CD4-positive, alpha-beta T cell treated with Interleukin-15 for 4 hours (primary cell): ENCODE measurements around the gene KCNN3.
A peak's percentile ranks its signal among the peaks of the same experiment; 100 is the strongest.
"Not testable (repeated sequence)": the region's sequence is repeated elsewhere in the genome, so short reads cannot be mapped to it uniquely, and the experiment has no call there.

ENCODE experiments used
- DNase-seq: peaks from one replicate; pipeline ENCODE4 v3.0.0-alpha.2; 2020; ENCODE audit warnings: low spot score

KCNN3 gene

DNA sequence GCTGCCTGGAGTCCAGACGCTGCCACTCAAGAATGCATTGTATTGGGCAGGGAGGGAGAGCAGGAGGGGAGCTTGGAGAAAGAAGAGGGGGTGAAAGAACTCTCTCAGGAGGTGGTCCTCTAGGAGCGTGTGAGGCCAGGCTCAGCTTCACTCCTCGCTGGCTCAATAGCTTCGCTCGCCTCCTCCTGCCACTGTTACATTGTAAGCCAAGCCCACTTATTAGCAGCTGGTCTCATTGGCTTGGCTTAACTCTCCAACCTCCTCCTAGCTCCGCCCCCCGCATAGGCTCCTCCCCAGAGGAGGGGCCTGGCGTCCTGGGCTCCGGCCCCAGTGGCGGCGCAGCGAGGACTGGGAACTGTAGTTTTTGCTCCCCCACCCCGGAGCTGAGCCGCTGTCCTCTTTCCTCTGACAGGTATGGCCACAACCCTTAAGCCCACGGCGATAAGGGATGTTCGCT, at the start of gene KCNN3:
Gene KCNN3, minus strand, starts transcription at position 167 of the 457 bp plus-strand sequence. CDS start 317 bp downstream, outside the sequence.
- peak; percentile 82 for DNase-seq

DNA sequence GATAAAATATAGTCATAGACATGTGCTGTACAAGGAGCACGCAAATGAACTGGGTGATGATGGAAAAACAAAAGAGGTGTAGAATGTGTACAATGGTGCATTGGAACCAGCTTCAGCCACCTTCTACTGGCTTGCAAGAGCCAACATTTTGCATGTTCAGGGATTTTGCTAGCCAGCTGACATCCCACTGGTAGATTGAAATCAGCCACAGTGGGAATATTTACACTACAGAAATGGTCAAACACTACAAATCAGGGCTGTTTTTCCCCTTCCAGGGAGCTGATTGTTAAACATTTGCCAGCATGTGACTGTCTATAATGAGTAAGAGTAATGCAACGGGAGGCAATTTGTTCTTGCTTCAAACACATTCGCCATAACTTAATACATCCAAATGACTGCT, 43.2 kb upstream of the KCNN3 start:
- no peak for DNase-seq

DNA sequence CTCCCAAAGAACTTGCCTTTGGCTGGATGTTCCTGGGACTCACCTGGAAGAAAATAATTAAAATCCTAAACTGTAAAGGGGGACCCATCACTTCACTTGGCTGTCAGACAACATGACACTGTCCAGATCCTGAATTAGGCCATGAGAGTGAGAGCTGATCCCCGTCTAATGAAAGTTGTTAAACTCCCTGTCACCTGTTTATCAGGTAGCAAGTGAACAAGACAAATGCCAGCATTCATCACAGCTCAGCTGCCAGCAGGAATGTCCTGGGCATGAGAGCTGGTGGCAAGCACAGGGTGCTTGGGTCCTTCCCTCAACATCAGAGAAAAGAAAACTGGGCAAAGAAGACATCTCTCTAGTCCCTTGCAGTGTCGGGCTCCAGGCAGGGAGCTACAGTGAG, 42.7 kb upstream of the KCNN3 start:
- no peak for DNase-seq

DNA sequence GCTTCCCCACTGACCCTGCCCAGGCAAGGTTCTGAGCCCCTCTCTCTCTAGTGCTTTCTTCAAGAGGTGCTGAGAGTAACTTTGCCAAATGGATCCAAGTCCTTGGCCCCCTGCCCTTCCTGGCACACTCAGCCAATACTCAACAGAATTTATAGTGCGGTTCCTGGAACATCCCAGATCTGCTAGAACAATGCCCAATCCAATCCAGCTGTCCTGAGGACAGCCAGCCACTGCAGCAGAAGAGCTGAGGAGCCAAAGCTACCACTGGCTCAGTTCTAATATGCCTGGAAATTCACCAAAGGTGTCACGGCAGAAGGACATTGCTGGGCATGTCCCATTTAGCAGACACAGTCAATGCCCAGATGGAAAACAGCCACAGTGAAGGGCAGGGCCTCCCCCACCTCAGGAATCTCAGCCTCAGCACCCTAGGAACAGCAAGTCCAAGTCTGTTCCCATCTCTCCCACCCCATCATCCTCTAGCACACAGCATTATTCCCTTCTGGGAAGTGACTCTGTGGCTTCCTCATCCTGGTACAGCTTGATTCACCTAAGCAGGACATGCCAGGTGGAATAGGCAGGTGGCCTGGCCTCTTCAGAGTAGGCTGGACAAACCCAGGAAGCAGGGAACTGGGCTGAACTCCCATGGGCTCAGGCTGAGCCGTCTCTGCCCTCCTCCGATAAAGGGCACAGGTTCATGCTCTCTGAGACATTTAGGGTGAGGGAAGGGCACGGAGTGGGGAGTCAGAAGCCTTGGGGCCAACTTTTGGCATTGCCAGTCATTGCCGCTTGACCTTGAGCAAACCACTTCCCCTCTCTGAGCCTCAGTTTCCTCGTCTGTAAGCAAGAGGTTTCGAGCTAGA, 41.8 kb upstream of the KCNN3 start:
- DNase-seq: no peak

DNA sequence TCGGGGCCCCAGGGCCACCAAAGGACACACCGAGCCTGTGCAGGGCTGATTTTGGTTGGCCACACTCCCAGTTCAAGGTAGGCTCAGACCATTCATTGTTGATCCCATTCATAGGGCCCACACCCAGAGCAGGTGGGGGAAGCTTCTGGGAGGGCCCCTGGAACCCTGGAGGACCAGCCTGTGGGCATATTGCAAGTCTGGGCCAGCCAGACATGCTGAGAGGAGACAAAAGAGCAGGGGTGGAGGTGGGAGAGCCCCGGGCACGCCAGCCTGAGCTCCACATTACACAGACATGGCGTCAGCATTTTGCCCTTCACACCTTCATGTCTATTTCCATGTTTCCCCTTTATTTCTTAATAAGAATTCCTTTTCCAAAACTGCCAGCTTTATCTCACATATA, 40.8 kb upstream of the KCNN3 start:
- no peak for DNase-seq

DNA sequence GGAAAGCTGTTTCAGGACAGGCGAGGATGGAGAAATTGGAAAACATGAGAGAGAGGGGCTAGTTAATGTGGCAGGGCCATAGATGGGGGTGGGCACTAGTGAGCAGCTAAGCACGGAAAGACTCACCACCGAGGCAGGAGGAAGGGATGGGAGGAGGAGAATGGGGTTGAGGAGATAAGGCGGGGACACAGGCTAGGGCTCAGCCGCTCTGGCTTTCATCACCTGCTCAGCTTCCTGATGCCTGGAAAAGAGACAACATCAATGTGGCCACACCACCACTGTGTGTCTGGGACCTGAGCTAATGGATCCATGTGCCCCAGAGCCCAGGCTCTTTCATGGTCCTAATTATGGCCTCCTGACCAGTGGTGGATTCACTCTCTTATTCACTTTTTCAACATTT, 38.9 kb upstream of the KCNN3 start:
- DNase-seq: no peak

DNA sequence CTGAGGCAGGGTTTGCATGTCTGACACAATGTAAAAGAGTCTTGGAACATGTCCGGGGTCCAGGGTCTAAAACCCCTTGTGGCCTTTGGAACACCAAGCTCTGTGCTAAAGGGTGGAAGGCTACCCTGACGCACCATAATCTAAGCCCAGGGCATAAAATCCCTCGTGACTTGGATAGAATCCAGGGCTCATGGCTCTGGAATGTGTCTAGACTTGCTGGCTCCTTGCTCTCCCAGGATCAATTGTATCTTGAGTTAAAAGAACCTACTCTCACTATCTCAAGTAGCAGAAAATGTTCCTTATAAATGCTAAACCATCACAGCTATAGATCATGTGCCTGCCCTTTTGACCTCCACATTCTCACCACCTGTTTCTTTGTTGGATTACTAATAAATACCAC, 38.0 kb upstream of the KCNN3 start:
- not testable (repeated sequence) for DNase-seq

DNA sequence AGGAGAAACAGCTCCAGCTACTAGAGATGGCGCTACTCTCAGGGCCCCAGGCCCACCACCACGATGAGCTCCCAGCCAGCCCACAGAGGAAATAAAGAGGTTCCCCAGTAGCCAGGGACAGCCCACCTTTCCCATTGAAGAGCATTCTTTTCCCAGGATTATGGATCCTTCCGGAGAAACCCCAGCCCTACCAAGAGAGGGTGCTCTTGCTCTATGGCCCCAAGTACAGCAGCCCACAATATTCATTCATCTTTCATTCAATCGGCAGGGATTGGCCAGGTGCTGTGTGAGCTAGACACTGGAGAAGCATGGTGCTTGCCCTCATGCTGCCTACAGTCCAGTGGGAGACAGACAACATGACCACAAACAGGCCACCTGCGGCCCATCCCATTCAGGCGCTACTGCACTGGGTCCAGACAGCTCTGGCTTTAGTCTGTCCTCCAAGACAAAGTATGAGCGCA, 36.6 kb upstream of the KCNN3 start:
- DNase-seq: no peak

DNA sequence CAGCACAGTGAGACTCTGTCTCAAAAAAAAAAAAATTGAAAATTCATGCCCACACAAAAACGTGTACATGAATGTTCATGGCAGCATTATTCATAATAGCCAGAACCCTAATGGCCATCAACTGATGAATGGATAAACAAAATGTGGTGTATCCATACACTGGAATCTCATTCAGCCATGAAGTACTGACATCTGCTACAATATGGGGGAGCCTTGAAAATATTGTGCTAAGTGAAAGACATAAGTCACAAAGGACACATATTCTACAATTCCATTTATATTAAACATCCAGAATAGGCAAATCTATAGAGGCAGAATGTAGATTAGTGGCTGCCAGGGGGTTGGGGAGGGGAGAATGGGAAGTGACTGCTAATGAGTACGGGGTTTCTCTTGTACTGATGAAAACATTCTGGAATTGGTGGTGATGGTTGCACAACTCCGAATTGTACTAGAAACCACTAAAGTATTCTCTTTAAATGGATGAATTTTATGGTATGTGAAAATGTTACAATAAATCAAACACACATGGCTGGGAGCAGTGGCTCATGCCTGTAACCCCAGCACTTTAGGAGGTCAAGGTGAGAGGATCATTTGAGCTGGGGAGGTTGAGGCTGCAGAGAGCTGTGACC, 33.0 kb upstream of the KCNN3 start:
- DNase-seq: no peak

DNA sequence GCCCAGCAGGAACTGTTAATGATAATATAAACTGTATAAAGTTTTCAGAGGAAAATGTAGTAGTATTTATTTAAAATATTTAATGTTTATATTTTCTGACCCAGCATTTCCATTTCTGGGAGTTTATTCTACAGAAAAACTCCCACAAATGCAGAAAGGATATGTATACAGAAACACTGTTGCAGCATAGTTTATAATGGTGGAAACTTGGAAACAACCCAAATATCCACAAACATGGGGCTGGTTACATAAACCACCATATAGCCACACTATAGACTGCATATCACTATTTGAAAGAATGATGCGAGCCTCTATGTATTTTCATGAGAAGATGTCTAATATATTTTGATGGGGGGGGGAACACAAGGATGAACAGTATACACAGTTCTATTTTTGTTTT, 31.5 kb upstream of the KCNN3 start:
- no peak for DNase-seq

DNA sequence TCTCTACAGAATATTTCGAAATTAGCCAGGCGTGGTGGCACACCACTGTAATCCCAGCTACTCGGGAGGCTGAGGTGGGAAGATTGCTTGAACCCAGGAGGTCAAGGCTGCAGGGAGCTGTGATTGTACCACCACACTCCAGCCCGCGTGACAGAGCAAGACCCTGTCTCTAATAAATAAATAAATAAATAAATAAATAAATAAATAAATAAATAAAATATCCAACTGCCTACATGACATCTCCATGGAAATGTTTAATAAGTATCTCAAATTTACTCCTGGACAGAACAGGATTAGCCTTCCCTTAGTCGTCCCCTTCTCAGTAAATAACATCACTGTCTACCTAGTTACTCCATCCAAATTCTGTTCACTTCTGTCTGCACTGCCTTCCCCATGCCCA, 29.0 kb upstream of the KCNN3 start:
- no peak for DNase-seq

DNA sequence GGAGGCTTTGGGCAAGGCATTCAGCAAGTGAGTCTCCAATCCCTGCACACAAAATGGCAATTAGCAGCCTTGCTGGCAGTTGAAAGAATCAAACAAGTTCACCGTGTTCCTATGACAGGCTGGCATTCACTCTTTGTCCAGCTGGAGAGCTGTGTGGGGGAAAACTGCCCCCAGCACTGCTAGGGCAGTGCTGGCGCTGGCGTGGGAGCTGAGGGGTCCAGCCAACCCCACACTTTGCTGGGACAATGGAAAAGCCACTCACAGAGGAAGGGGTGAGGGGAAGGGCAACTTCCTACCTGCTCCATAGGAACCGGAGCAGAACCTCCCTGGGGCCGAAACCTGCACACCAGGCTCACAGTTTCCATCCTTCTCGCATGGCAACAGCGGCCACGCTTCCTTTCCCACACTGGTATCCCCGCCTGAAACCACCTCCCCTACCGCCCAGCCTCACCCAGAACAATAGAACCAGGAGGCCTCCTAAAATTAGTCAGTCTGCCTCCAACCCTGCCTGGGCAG, 26.7 kb upstream of the KCNN3 start:
- DNase-seq: no peak

DNA sequence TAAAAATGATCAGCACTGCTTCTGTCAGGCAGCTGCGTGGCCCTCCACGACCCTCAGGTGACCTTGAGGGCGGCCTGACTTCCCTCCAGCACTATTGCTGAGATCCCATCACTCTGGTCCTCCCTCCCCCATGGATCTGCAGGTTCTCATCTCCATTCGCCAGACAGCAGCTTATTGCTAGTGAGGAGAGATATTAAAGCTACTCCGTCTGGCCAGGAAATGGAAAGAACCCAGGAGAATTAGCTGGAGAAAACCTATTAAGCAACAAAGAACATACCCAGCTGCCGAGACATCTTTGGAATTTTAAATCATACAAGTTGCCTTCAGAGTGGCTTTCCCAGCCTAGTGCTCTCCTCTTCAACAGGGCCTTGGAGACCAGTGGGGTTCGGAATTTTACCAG, 25.7 kb upstream of the KCNN3 start:
- DNase-seq: no peak

DNA sequence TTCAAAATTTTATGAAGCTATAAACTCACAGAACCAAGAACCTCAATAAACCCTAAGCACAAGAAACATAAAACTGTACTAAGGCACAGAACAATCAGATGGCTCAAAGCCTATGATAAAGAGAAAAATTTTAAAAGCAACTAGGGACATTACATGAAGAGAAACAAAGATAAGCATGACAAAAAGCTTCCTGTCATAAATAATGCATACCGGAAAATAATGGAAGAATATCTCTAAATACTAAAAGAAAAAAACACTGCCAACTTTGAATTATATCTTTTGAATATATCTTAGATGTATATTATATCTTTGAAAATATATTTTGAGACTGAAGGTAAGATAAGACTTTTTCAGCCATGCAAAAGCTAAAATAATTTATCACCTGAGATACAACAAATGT, 21.4 kb upstream of the KCNN3 start:
- no peak for DNase-seq

DNA sequence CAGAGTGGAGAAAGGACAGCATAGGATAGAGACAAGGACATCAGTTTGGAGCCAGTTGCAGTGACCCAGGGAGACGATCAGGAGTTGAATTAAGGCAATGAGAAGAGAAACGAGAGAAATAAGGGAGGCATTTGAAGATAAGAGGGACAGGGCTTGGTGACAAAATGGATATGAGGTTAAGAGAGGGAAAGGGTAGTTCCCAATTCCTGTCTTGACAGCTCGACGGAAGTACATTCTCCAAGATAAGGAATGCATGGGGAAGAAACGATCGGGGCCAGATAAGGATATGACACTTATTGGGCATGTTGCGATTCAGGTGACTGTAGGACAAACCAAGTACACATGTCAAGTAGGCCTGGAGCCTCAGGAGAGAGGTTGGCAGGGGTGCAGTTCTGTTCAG, 18.7 kb upstream of the KCNN3 start:
- DNase-seq: no peak

DNA sequence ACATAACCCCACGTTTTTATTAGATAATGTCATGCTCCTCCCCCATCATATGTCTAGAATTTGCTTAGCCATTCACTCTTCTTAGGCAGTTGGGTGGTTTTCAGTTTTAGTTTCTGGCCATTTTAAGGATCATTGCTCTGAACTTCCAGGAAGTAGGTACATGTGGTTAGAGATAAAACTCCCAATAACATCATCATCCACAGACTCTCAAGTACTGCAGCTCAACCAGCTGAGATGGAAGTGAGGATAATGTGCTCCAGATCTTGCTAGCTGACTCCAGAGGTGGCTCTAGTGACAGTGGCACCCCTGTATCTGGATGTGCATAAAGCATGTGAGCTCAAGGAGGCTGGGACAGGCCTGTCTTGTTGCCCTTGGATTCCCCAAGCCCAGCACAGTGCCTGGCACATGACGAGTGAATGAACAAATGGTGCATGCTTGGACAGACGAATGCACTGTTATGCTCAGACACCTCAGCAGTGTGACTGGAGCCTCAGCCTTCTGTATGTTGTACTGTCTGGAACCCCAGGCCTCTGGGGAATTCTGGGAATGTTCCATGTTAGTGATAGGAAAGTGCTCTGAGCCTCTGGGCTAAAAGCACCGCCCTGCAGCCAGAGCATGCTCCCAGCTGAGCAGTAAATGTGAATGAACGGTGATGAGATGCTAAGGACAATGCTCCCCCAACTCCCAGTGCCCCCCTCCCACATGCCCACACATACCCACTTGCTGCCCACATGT, 16.4 kb upstream of the KCNN3 start:
- no peak for DNase-seq

DNA sequence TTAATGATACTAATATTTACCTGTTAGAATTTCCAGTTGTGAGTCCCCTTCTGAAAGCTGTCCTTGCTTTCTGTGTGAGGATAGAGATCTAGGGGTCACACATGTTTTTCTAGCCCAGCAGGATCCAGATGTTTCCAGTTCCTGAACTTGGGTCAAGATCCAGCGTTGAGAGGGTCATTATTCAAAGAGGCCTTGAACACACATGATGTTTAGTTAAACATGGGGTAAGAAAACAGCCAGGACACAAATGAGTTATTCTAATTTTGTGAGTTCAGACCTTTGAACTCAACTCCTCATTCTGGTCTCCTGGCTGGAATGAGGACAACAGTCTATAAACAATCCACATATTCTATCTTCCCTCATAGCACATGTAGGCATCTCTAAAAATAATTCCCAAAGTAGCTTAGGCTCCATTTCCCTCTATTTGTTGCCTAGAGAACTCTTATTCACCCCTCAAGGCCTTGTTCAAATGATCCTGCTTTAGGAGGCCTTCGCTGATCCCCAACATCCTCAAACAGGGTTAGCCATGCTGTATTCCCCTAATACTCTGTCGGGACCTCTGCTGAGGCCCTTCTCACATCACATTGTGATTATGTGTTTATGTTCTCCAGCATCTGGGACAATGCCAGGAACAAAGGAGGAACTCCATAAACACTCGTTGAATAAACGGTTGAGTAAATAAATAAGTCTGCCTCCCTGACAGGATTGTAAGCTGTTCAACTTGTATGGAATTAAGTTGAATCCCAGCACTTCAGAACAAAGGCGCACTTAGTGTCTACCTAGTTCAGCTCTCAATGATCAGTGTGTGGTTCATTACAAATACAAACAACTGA, 15.0 kb upstream of the KCNN3 start:
- DNase-seq: no peak

DNA sequence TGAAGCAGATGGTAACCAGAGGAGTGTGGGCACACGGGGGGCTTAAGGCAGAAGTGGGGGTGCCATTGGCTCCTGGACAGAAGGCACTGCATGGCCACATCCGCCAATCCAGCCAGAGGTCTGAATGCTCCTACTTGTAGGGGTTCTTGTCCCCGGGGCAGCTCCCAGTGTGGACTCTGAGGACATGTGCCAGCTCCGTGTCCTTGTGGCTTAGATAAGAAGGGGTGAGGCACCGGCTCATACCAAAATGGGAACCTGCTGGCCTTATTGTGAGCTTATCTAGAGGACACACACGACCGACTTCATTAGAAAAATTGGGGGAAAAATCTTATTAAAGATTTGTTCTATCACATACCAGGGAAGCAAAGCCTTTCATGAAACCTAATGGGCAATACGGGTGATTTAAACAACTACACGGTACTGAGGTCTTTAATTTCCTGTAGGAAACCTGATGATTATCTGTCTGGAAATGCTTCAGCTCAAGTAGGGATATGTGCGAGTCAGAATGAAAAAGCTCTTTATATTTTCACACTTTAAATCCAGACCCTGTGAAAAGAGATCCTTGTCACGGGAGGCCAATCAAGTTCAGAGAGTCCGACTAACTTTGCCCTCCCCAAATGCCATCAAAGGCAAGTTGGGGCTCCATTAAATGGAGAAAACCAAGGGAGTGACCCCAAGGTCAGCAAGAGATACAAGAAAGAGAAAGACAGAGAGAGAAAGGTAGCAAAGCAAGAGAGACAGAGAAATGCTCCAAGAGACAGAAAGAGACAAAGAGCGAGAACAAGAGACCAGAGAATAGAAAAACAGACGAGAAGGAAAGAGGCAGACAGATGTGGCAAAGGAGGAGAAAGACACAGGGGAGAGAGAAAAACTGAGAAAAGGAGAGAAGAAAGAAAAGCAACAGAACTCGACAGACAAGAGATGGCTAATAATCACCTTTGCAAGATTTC, 14.1 kb upstream of the KCNN3 start:
- no peak for DNase-seq

DNA sequence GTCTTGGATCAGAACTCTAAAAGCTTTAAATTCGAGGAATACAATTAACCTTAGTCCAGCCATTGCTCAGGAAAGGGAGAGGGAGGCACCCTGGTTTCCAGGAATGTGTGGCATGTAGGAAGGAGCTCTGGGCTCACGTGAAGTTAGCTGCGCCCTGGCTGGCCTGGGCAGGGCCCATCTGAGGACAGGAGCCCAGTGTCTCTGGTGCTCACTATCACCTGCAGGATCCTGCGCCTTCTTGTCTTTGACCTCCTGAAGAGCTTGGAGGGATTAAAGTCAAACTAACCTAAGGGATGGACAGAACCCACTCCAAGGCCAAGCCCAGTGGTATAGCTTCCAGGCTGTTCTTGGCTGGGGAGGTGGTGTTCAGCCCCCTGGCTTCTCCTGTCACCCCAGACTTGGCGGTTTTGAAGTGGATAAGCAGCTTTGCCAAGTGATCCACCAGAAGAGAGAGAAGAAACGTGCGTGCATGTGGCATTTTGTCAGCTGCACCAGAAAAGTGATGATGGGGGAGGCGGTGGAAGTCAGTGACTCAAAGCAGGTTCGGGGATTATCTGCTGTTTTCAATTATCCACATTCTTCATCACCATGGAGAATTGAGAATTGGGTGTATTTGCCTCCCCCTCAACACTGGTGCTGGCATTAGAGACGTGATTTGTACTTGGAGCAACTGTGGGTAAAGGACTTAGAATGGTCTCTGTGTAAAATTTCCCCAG, 11.9 kb upstream of the KCNN3 start:
- no peak for DNase-seq

DNA sequence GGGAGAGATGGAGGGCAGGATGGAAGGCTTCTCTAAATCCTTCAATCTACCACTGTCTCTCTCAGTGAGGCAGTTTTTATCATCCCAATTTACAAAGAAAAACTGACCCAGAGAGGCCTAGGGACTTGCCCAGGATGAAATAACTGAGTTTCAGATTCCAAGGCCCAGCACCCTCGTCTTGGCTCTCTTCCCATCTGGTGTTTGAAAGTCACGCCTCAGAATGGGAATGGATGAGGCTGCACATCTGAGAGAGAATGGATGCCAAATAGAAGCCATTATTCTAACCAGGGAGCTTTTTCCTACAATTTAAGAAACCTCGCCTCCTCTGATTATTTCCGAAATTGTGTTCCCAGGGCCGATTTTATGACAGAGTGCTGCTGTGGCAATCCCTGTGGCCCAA, 10.6 kb upstream of the KCNN3 start:
- no peak for DNase-seq
